Epidermal melanocyte (primary cell): ENCODE results near the gene CENPX.

Experiments
- DNase-seq: peaks from one replicate; pipeline ENCODE4 v3.0.0; 2011; ENCODE audit warnings: low spot score; ENCODE audit not compliant: insufficient read length

CENPX gene

DNA sequence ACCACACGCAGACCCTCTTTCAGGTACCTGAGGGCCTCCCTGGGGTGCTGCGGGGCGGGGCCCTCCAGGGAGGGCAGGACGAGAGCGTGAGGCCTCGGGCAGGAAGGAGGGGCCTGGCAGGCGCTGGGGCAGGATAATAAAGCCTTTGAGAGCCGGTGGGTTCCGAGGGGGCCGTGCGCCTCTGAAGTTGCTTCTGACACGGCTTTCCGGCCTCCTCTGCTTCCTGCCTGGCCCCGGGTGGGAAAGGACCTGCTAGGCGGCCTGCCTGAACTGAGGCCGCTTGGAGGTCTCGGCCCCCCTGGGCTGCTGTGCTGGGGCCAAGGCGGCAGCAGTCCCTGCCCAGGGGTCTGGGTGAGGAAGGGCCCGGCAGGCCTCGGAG lies 10.4 kb downstream of the CENPX start:
- DNase-seq, result no peak

DNA sequence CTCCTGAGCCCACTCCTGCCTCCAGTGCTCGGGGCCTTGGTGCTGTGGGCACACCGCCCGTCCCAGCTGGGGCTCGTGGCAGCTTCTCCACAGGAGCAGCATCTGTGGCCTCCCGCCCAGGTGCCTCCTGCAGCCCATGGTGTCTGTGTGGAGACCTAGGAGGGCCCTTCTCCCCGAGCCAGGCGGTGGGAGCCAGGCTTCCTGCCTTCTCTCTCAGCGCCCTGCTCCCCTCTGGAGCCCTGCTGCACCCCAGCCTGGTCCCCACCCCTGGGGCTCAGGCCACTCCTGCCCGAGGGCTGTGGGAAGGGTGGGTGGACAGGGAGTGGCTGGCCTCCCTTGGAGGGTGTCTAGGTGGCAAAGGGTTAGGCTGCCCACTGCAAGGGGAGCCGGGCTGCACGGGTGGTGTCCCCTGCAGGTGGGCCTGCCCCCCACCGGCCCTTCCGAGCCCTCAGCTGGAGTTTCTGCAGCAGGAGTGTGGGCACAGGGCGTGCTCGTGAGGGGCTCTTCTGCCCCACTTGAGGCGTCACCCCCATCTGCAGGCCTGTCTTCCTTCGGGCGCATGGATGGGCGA lies 11.0 kb downstream of the CENPX start:
- no peak for DNase-seq

GRCh38 chr17:82010575-82011525 lies 11.8 kb downstream of the CENPX start:
- no peak for DNase-seq

GRCh38 chr17:82009413-82009812 lies 13.3 kb downstream of the CENPX start:
- DNase-seq, result no peak

DNA sequence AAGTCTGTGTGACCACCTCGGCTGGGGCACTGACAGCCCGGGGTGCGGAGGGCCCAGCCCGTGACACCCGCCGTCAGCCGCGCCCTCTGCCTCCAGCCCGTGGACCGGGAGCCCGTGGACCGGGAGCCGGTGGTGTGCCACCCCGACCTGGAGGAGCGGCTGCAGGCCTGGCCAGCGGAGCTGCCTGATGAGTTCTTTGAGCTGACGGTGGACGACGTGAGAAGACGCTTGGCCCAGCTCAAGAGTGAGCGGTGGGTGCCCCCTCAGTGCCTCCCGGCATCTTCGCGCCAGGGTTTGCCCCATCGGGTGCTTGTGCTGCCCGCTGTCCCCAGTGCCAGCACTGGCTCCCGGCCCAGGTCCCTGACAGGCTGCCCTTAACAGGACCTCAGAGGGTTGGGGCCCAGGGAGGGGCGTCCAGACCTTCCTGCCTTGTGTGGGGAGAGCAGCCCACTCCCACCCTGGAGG lies 13.7 kb downstream of the CENPX start:
- no peak for DNase-seq

- DNase-seq, result no peak
Observed at GRCh38 chr17:82008258-82008940, 14.3 kb downstream of the CENPX start.

- no peak for DNase-seq
Observed at GRCh38 chr17:82007495-82008257, 15.0 kb downstream of the CENPX start.

- no peak for DNase-seq
Observed at GRCh38 chr17:82007228-82007494, 15.5 kb downstream of the CENPX start.

- DNase-seq, result no peak
Observed at GRCh38 chr17:82006468-82007227, 16.0 kb downstream of the CENPX start.

- DNase-seq, result no peak
Observed at GRCh38 chr17:82005701-82006348, 16.9 kb downstream of the CENPX start.

DNA sequence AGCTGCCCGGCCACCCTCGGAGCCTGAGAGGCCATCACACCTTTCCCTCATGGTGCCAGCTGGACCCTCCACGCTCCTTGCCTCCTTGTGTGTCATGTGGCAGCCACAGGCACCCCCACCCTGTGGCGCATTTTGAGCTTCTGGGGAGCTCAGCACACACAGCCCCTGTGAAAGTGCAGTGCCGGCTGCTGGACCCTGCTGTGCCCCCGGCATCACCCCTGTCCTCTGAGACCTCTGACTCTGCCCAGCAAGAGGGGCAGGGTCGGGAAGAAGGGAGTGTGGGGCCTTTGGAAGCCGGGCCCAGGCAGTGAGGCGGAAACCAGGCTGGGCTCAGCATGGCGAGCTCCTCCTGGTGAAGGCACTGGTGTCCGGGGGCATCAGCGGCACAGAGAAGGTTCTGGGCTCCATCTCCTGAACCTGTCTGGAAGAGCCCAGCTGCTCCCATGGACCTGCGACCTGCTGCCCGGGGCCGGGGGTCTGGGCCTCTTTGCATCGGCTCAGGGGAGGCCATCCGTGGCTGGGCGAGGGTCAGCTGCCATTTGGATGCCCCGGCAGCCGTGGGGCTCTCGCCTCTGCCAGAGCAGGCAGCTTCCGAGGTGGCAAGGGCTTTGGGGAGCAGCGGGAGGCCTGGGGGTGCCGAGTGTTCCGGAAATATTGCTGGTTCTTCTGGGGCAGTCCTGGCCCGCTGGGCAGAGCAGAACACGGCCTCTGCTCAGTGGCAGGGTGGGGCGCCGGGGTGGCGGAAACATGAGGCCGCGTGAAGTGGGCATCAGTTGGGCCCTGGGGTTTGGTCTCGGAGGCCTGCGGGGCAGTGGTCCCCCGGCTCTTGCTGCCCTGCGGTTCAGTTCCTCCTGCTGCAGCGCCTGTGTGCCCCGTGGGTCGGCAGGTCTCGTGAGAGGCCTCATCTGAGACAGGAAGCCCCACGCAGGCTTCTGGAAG lies 17.9 kb downstream of the CENPX start:
- no peak for DNase-seq

DNA sequence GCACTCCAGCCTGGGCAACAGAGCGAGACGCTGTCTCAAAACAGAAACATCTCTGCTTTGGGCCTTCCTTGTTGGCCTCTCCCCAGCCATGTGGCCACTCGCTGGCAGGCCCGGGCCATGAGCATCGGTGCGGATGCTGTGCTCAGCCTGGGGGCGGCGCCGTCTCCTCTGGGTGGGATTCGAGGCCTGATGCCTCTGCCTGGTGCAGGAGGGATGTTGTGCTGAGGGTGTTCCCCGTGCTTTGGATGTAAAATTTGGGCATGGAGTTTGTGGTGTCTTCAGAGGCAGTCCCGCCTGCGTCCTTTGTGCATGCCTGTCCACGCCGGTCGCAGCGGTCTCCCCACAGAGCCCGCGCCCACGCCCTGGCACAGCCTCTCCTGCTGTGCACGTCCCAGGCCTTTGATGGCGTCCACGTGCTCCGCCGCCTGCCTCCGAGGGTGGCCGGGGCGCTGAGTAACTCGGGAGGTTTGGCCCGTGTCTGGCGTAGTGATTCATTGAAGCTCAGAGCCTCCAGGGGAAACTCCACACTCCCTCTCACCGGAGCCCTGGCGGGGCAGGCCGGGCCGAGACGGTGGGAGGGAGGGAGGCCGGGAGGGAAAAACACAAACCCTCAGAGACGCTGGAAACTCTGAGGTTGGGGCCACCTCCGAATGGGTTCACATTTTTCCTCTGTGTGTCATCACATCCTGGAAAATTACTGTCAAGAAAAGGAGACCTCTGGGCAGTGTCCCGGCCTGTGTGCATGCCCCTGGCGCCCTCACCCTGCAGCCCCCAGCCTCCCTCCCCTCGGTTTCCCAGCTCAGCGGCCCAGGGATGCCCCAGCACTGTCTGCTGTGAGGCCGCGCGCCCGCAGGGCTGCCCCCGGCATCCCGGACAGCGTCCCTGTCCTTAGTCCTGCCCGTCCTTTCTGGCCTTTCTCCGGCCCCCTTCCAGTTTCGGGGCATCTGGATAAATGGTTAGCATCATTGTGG lies 19.0 kb downstream of the CENPX start:
- DNase-seq, result peak; percentile 89

DNA sequence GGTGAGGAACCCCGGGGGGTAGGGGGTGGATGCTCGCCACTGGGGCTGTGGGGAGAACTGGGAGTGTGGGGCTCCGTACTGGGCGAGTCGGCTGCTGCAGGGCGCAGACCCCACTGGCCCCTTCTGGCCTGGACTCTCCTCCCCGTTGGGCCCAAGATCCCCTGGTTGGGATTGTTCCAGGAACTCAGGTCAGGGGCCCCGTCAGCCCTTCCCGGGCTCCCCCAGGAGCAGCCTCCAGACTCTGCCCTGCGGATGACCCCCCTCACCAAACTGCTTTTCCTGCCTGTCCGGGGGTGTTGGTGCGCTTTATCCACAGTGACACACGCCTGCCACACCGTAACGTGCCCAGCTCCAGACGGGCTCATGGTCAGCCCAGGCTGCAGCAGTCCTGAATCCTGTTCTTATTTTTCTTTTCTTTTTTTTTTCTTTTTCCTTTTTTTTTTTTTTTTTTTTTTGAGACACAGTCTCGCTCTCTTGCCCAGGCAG lies 21.1 kb downstream of the CENPX start:
- no peak for DNase-seq

DNA sequence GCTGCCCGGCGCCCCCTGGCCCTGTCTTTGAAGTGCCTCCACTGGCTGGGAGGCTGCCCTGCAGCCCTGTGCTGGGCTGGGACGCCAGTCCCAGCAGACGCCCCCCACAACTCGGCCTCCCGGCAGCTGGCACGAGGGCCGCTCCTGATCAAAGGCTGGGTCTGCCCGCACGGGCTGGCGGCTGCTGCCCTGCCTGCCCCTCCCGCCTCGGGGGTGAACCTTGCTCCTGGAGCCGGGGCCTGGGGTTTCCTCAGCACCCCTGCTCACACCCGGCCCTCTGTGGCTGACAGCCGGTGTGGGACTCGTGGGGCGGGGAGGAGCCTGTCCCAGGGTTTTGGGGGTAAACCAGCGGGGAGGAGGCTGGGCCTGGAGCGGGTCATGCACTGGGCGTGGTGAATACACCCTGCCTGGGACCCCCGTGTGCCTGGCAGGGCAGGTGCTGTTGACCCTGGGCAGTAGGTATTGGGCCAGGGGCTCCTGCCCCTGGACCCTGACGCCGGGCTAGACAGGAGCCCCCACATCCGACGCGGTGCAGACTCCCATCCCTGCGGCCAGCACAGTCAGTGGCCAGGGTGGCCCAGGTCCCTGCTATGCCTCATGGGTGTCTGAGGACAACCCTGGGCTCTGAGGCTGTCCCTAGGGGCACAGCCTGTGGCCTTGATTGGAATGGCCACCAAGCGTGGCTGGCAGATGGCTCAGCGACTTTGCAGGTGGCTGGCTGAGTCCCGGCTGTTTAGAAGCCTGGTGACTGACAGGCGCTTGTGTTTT lies 21.7 kb downstream of the CENPX start:
- no peak for DNase-seq

- DNase-seq, result no peak
Observed at GRCh38 chr17:81999976-82000802, 22.5 kb downstream of the CENPX start.

GRCh38 chr17:81999587-81999975 lies 23.1 kb downstream of the CENPX start:
- no peak for DNase-seq
